Activated CD8-positive, alpha-beta memory T cell treated with anti-CD3 and anti-CD28 coated beads, Interleukin-2, amount 50 U/mL, for 24 hours (primary cell): ENCODE data around the gene IDNK.

Experiments
- DNase-seq: peaks from one replicate; pipeline ENCODE4 v3.0.0-alpha.2; 2020; ENCODE audit errors: extremely low read depth

Gene IDNK

DNA sequence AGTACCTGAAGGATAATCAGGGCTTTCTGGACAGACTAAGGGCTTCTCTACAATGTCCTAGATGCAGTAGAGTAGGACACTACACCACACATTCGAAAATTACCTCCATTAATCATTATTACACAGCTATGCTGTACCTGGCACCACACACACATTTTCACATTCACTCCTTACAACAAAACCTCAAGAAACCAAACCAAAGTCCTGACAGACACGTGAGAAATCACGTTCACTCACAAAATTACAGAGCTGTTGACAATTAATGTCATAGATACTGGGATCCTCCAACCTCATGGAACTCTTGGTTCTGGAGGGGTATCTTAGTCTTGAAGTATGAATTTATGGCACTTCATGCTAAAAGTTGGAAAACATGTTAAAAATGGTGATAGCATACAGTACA lies 68.5 kb downstream of the IDNK start:
- no peak for DNase-seq
